HFFc6 (cell line): ENCODE measurements around the gene SLCO6A1. TPM values are rescaled to one million over a fixed set of nuclear protein-coding genes. Genes with fewer than 3 reads are reported as not detected.

Experiments used
- DNase-seq: peaks from one replicate; pipeline ENCODE4 v3.0.0-alpha.2; 2018
- H3K27ac Mint-ChIP-seq: 2 replicates; pipeline ENCODE4 v1.8.0; 2020; ENCODE audit warnings: mild to moderate bottlenecking, mixed read lengths
- H3K27me3 Mint-ChIP-seq: 2 replicates; pipeline ENCODE4 v1.8.0; 2021; ENCODE audit warnings: mild to moderate bottlenecking, moderate library complexity, mixed read lengths; ENCODE audit not compliant: insufficient read depth
- H3K36me3 Mint-ChIP-seq: 2 replicates; pipeline ENCODE4 v1.8.0; 2021; ENCODE audit warnings: low read depth, mixed read lengths
- H3K4me1 Mint-ChIP-seq: 2 replicates; pipeline ENCODE4 v1.8.0; 2020; ENCODE audit warnings: low read depth, mixed read lengths
- H3K4me3 Mint-ChIP-seq: 2 replicates; pipeline ENCODE4 v1.8.0; 2020; ENCODE audit warnings: mild to moderate bottlenecking, moderate library complexity, mixed read lengths
- H3K9me3 Mint-ChIP-seq: 2 replicates; pipeline ENCODE4 v1.8.0; 2020; ENCODE audit warnings: mild to moderate bottlenecking, mixed read lengths
- CTCF ChIP-seq: fragments of 200-600 bp; sonication (generic); IDR thresholded peaks from 2 replicates; pipeline ENCODE4 v1.5.0; 2021; ENCODE audit warnings: antibody characterized with exemption, mild to moderate bottlenecking
- total RNA-seq, 6 experiments: library from RNA; stranded (reverse); fragmentation: NEBNext Ultra II Directional; extraction: Animal tissue kit (Norgen Biotek cat#: 25700); gene quantifications; 2 replicates in 1 of 6; 3 replicates in 5 of 6; pipeline ENCODE4 v1.2.3, GENCODE V29; 2021

SLCO6A1 gene
- total RNA-seq, 6 experiments from 2014 or later = not detected

DNA sequence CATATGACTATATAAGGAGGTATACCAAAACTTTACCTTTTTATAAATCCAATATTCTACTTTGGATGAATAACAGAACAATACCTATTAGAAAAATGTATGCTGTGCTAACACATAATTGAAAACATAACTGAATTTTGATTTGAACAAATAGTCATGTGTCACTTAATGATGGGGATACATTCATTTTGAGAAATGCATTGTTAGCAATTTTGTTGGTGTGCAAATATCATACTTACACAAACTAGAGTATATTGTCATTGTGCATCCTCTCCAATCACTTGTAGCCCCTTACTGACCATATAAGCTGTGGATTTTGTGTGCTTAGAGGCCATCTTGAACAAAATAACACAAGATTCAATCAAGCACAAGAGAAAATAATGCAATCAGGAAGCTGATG lies 130.4 kb downstream of the SLCO6A1 start:
- H3K27ac Mint-ChIP-seq = no peak overlapping the region
- no peaks in the 10 kb centered on the region; the same call in 1 of the 2 replicates for H3K27me3 Mint-ChIP-seq
- TF ChIP-seq CTCF = no peak
- H3K9me3 Mint-ChIP-seq = peaks cover 25% of the 10 kb centered on the region
- H3K36me3 Mint-ChIP-seq = no peaks in the 10 kb centered on the region
- H3K4me1 Mint-ChIP-seq = no peaks in the 10 kb centered on the region
- no peak overlapping the region for H3K4me3 Mint-ChIP-seq
- DNase-seq = no peak

DNA sequence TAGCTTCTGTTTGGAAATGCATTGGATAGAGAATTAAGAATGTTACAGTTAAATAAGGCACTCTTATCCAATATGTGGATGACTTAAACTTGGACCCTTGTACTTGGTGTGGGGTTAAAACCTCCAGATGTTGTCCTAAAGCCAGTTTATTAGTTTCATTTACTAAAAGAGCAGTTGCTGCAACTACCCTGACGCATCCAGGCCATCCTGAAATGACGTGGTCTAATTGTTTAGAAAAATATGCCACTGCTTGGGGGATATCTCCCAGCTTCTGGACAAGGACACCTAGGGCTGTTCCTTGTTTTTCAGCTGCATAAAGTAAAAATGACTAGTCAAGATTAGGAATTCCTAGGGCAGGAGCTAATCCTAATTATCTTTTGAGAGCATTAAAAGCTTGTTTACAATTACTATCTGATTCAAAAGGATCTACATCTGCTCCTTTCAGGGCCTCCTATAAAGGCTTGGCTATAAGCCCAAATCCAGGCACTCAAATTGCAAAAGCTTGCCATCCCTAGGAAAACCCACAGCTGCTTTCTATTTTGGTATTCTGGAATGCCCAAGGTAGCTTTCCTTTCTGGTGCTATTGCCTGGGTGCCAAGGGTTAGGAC lies 157.0 kb downstream of the SLCO6A1 start:
- Mint-ChIP-seq H3K36me3 (no peaks in the 10 kb centered on the region), H3K27me3 (no peaks in the 10 kb centered on the region), H3K4me3 (no peak overlapping the region), H3K9me3 (peaks cover 34% of the 10 kb centered on the region), H3K4me1 (no peaks in the 10 kb centered on the region), H3K27ac (no peak overlapping the region)
- no peak for TF ChIP-seq CTCF
- no peak for DNase-seq

DNA sequence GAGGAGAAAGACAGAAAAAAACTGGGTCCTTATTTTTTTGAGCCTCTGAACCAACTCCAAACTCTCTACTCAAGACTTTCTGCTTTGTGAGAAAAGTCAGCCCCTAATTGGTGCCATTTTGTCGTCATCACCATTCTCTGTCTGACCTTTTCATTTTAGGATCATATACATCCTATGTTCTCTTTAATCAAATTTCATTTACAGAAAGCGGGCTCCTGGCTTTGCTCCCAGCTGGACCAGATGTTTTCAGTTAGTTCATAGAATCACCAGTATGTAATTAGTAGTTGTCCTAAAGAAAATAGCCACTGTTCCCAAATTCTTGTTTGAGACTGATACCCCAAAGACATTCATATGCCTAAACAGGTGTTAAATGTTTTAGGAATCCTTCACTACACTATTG lies 174.1 kb downstream of the SLCO6A1 start:
- Mint-ChIP-seq H3K4me3 (no peak overlapping the region), H3K27me3 (no peaks in the 10 kb centered on the region), H3K27ac (no peak overlapping the region), H3K4me1 (no peaks in the 10 kb centered on the region), H3K36me3 (no peaks in the 10 kb centered on the region), H3K9me3 (peaks cover 33% of the 10 kb centered on the region)
- DNase-seq = no peak
- TF ChIP-seq CTCF = no peak

Other genes starting within 250 kb of the SLCO6A1 start
- not detected for gene SLCO4C1, start 202.7 kb downstream of the SLCO6A1 start, total RNA-seq